Calu3 (cell line): Measurements from ENCODE around the gene PPP4C. TPM values are rescaled to one million over a fixed set of nuclear protein-coding genes. Genes with fewer than 3 reads are reported as not detected.

ENCODE experiments used
- BruUV-seq: library from RNA; stranded (reverse); fragments of 400-500 nt; replicated peaks from 2 replicates; lab custom pipeline; 2021; lab: Mats Ljungman, UMichigan
- CTCF ChIA-PET: fragments of 300-600 bp; sonication (Branson Sonifier 250); formaldehyde crosslinking; loops from one replicate; lab custom pipeline; 2022; ENCODE audit warnings: antibody characterized with exemption; lab: Charles Lee
- DNase-seq: peaks from one replicate; pipeline ENCODE4 v3.0.0; 2022
- H3K27ac Mint-ChIP-seq: one replicate; pipeline ENCODE4 v1.8.0; 2022; ENCODE audit warnings: mixed read lengths; ENCODE audit not compliant: unreplicated experiment
- H3K27me3 Mint-ChIP-seq: one replicate; pipeline ENCODE4 v1.8.0; 2022; ENCODE audit warnings: mixed read lengths; ENCODE audit not compliant: unreplicated experiment
- H3K36me3 Mint-ChIP-seq: one replicate; pipeline ENCODE4 v1.8.0; 2022; ENCODE audit warnings: mild to moderate bottlenecking, moderate library complexity, mixed read lengths; ENCODE audit not compliant: insufficient read depth, unreplicated experiment
- H3K4me1 Mint-ChIP-seq: one replicate; pipeline ENCODE4 v1.8.0; 2022; ENCODE audit warnings: mild to moderate bottlenecking, low read depth, mixed read lengths; ENCODE audit not compliant: unreplicated experiment
- H3K4me3 Mint-ChIP-seq: one replicate; pipeline ENCODE4 v1.8.0; 2022; ENCODE audit warnings: mild to moderate bottlenecking, low read depth, moderate library complexity, mixed read lengths; ENCODE audit not compliant: unreplicated experiment
- H3K9me3 Mint-ChIP-seq: one replicate; pipeline ENCODE4 v1.8.0; 2022; ENCODE audit warnings: low read depth, mixed read lengths; ENCODE audit not compliant: unreplicated experiment
- intact Hi-C: fragments of 100-400 bp; cut with micrococcal nuclease; formaldehyde crosslinking; loops from one replicate; pipeline ENCODE4 v1.10.0; 2022; ENCODE audit not compliant: unreplicated experiment
- total RNA-seq: library from RNA; stranded (reverse); gene quantifications from 2 replicates; pipeline ENCODE4 v1.2.3, GENCODE V29; 2022
- TF ChIP-seq, protein P1 (sequence below): fragments of 200-600 bp; IDR thresholded peaks from one replicate; pipeline ENCODE4 v1.8.0; 2022; ENCODE audit warnings: antibody characterized with exemption; ENCODE audit not compliant: unreplicated experiment

Gene PPP4C
- total RNA-seq, 1 experiment from 2014 or later = 184 TPM

GRCh38 chr16:30065943-30066760 is 9.6 kb upstream of the PPP4C start:
- Mint-ChIP-seq H3K36me3 (peaks cover 78% of the 10 kb centered on the region), H3K27ac (peak overlapping the region; percentile 87), H3K27me3 (no peaks in the 10 kb centered on the region), H3K9me3 (no peaks in the 10 kb centered on the region), H3K4me3 (peak overlapping the region; percentile 83), H3K4me1 (peaks cover 41% of the 10 kb centered on the region)
- TF ChIP-seq, protein P1, sequence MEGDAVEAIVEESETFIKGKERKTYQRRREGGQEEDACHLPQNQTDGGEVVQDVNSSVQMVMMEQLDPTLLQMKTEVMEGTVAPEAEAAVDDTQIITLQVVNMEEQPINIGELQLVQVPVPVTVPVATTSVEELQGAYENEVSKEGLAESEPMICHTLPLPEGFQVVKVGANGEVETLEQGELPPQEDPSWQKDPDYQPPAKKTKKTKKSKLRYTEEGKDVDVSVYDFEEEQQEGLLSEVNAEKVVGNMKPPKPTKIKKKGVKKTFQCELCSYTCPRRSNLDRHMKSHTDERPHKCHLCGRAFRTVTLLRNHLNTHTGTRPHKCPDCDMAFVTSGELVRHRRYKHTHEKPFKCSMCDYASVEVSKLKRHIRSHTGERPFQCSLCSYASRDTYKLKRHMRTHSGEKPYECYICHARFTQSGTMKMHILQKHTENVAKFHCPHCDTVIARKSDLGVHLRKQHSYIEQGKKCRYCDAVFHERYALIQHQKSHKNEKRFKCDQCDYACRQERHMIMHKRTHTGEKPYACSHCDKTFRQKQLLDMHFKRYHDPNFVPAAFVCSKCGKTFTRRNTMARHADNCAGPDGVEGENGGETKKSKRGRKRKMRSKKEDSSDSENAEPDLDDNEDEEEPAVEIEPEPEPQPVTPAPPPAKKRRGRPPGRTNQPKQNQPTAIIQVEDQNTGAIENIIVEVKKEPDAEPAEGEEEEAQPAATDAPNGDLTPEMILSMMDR = no peak
- peak; percentile 54 for DNase-seq
- intact Hi-C loops = no loop called here
- CTCF ChIA-PET = interaction anchor here (0.5 to 3.3 kb wide), 7 partner anchors 11 to 364 kb away, joined by 3 to 20 read pairs (median 4); partner anchors contain the start of genes ASPHD1, DCTPP1 and TBX6
- BruUV-seq = TSS peak; percentile 45

DNA sequence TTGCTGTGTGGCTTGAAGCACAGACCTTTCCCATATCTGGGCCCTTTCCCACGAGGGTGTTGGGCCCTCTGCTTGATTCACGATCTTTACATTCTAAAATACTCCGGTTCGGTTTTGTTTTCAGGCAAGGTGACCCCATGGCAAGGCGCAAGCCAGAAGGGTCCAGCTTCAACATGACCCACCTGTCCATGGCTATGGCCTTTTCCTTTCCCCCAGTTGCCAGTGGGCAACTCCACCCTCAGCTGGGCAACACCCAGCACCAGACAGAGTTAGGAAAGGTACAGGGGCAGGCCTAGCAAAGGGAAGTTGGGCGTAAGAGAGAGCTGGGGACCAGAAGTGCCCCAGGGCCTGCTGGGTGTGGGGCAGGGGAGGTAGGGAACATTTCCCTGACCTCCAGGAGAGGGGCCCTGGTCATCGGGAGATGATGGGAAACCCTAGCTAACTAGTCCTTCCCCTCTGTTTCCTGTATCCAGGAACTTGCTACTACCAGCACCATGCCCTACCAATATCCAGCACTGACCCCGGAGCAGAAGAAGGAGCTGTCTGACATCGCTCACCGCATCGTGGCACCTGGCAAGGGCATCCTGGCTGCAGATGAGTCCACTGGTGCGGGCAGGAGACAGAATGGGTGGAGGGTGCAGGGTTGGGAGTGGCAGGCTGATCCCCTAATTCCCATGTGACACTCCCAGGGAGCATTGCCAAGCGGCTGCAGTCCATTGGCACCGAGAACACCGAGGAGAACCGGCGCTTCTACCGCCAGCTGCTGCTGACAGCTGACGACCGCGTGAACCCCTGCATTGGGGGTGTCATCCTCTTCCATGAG is 8.8 kb upstream of the PPP4C start:
- CTCF ChIA-PET = interaction anchor here (3.3 kb wide), 1 partner anchor 25 kb away, joined by 20 read pairs; the partner anchor contains the start of gene TBX6
- BruUV-seq = no TSS peak
- H3K36me3 Mint-ChIP-seq = peaks cover 87% of the 10 kb centered on the region

GRCh38 chr16:30067584-30067916 is 8.2 kb upstream of the PPP4C start:
- no peak for DNase-seq
- TF ChIP-seq, protein P1 = no peak
- peaks cover 39% of the 10 kb centered on the region for H3K4me1 Mint-ChIP-seq
- peaks cover 92% of the 10 kb centered on the region for H3K36me3 Mint-ChIP-seq
- intact Hi-C loops = no loop called here
- peak overlapping the region; percentile 83 for H3K4me3 Mint-ChIP-seq
- CTCF ChIA-PET = interaction anchor here (3.3 kb wide), 1 partner anchor 25 kb away, joined by 20 read pairs; the partner anchor contains the start of gene TBX6
- H3K9me3 Mint-ChIP-seq = no peaks in the 10 kb centered on the region
- BruUV-seq = no TSS peak
- peak overlapping the region; percentile 87 for H3K27ac Mint-ChIP-seq
- no peaks in the 10 kb centered on the region for H3K27me3 Mint-ChIP-seq

More for the DNA sequence above, 8.8 kb upstream of the PPP4C start:
- DNase-seq = no peak
- TF ChIP-seq, protein P1 = no peak
- H3K4me1 Mint-ChIP-seq = peaks cover 39% of the 10 kb centered on the region
- H3K27me3 Mint-ChIP-seq = no peaks in the 10 kb centered on the region
- no peaks in the 10 kb centered on the region for H3K9me3 Mint-ChIP-seq
- intact Hi-C loops = no loop called here
- peak overlapping the region; percentile 87 for H3K27ac Mint-ChIP-seq
- peak overlapping the region; percentile 83 for H3K4me3 Mint-ChIP-seq

- H3K36me3 Mint-ChIP-seq = peaks cover 98% of the 10 kb centered on the region
- CTCF ChIA-PET = interaction anchor here (1.1 kb wide), 1 partner anchor 11 kb away, joined by 4 read pairs; no protein-coding TSS in a partner anchor
- H3K4me3 Mint-ChIP-seq = peak overlapping the region; percentile 40
Measured at GRCh38 chr16:30068333-30068732, 7.5 kb upstream of the PPP4C start.

More at GRCh38 chr16:30068333-30068732, 7.5 kb upstream of the PPP4C start:
- peaks cover 37% of the 10 kb centered on the region for H3K4me1 Mint-ChIP-seq
- no TSS peak for BruUV-seq
- no peak for DNase-seq
- no peaks in the 10 kb centered on the region for H3K27me3 Mint-ChIP-seq
- TF ChIP-seq, protein P1 = no peak
- H3K9me3 Mint-ChIP-seq = no peaks in the 10 kb centered on the region
- intact Hi-C loops = no loop called here
- H3K27ac Mint-ChIP-seq = peak overlapping the region; percentile 60
